Endodermal cell (in vitro differentiated cells): ENCODE measurements around the gene SYNPR. TPM values are rescaled to one million over a fixed set of nuclear protein-coding genes. Genes with fewer than 3 reads are reported as not detected.

ENCODE experiments used
- DNase-seq: peaks from one replicate; pipeline ENCODE4 v3.0.0-alpha.2; 2017
- H3K27ac ChIP-seq: 2 replicates; pipeline ENCODE4 v1.5.1; 2013; ENCODE audit warnings: mild to moderate bottlenecking, low read depth, low read length, moderate library complexity
- H3K27me3 ChIP-seq: 2 replicates; pipeline ENCODE4 v1.6.1; 2013; ENCODE audit warnings: mild to moderate bottlenecking, low read length, moderate library complexity; ENCODE audit not compliant: insufficient read depth, control insufficient read depth, poor library complexity, severe bottlenecking
- H3K36me3 ChIP-seq: 2 replicates; pipeline ENCODE4 v1.7.0; 2013; ENCODE audit warnings: mild to moderate bottlenecking, low read length, moderate library complexity; ENCODE audit not compliant: control insufficient read depth, insufficient read depth
- H3K4me1 ChIP-seq: one replicate; pipeline ENCODE4 v1.7.0; 2013; ENCODE audit warnings: low read length; ENCODE audit not compliant: control insufficient read depth, insufficient read depth
- H3K4me3 ChIP-seq: 2 replicates; pipeline ENCODE4 v1.5.1; 2013; ENCODE audit warnings: mild to moderate bottlenecking, low read length, moderate library complexity
- H3K9ac ChIP-seq: 2 replicates; pipeline ENCODE4 v1.6.1; 2013; ENCODE audit warnings: mild to moderate bottlenecking, low read length, moderate library complexity; ENCODE audit not compliant: poor library complexity, severe bottlenecking; ENCODE audit errors: extremely low read depth
- H3K9me3 ChIP-seq: 2 replicates; pipeline ENCODE4 v1.6.1; 2013; ENCODE audit warnings: mild to moderate bottlenecking, low read length, moderate library complexity; ENCODE audit not compliant: control insufficient read depth
- H3K27ac Mint-ChIP-seq: 2 replicates; pipeline ENCODE4 v1.8.0; 2020; ENCODE audit warnings: mixed read lengths
- H3K27me3 Mint-ChIP-seq: 2 replicates; pipeline ENCODE4 v1.8.0; 2021; ENCODE audit warnings: mild to moderate bottlenecking, mixed read lengths; ENCODE audit not compliant: insufficient read depth
- H3K36me3 Mint-ChIP-seq: 2 replicates; pipeline ENCODE4 v1.8.0; 2020; ENCODE audit warnings: low read depth, mixed read lengths
- H3K4me1 Mint-ChIP-seq: 2 replicates; pipeline ENCODE4 v1.8.0; 2020; ENCODE audit warnings: mixed read lengths
- H3K4me3 Mint-ChIP-seq: 2 replicates; pipeline ENCODE4 v1.8.0; 2020; ENCODE audit warnings: mild to moderate bottlenecking, moderate library complexity, mixed read lengths
- H3K9me3 Mint-ChIP-seq: 2 replicates; pipeline ENCODE4 v1.8.0; 2020; ENCODE audit warnings: mild to moderate bottlenecking, mixed read lengths
- WGBS, 2 experiments: methylation state at CpG; one replicate each; pipeline versions ENCODE4 v1.1.5 to v1.1.7; 2013; ENCODE audit warnings: missing lambda C conversion rate in 2 of 2, mixed read lengths in 1 of 2; ENCODE audit not compliant: insufficient coverage in 1 of 2, insufficient read length in 1 of 2; 5-methylcytosine and 5-hydroxymethylcytosine counted together
- total RNA-seq, 2 donors: library from RNA; stranded (reverse); fragmentation: NEBNext Ultra II Directional in 1 of 2; extraction: Animal tissue kit (Norgen Biotek cat#: 25700) in 1 of 2; gene quantifications; 2 replicates in 1 of 2; 3 replicates in 1 of 2; pipeline ENCODE4 v1.2.1, GENCODE V29; 2021
- TF ChIP-seq, protein P1 (sequence below): fragments of 200-600 bp; sonication (generic); conservative IDR thresholded peaks from 2 replicates; pipeline ENCODE4 v1.5.0; 2021; ENCODE audit warnings: antibody characterized with exemption, mild to moderate bottlenecking

Gene SYNPR
- total RNA-seq, 2 donors from 2014 or later = not detected

DNA sequence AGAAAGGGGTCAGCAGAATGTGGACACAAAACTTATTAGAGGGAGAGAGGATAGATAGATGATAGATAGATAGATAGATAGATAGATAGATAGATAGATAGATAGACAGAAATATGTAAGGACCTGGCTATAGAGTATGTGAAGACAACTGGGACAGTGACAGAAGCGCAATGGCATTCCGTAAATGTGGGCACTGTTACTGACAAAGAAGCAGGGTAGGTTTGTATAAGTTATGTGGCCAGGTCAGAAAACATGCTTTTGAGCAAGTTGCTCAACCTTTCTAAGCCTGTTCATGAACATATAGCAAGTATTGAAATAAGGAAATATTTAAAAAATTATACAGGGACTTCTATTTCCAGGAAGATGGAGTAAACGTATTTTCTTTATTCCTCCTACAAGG is 357.1 kb downstream of the SYNPR start:
- no peaks in the 10 kb centered on the region for H3K4me1 ChIP-seq
- no peak overlapping the region for H3K4me3 ChIP-seq
- TF ChIP-seq, protein P1, sequence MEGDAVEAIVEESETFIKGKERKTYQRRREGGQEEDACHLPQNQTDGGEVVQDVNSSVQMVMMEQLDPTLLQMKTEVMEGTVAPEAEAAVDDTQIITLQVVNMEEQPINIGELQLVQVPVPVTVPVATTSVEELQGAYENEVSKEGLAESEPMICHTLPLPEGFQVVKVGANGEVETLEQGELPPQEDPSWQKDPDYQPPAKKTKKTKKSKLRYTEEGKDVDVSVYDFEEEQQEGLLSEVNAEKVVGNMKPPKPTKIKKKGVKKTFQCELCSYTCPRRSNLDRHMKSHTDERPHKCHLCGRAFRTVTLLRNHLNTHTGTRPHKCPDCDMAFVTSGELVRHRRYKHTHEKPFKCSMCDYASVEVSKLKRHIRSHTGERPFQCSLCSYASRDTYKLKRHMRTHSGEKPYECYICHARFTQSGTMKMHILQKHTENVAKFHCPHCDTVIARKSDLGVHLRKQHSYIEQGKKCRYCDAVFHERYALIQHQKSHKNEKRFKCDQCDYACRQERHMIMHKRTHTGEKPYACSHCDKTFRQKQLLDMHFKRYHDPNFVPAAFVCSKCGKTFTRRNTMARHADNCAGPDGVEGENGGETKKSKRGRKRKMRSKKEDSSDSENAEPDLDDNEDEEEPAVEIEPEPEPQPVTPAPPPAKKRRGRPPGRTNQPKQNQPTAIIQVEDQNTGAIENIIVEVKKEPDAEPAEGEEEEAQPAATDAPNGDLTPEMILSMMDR = no peak
- no peak for DNase-seq
- H3K36me3 Mint-ChIP-seq = peaks cover 10% of the 10 kb centered on the region
- no peak overlapping the region for H3K27ac Mint-ChIP-seq
- no peak overlapping the region for H3K27ac ChIP-seq
- WGBS, 2 experiments = 96 to 98% methylated on average over 2 of the region's 3 CpGs
- H3K4me1 Mint-ChIP-seq = no peaks in the 10 kb centered on the region
- no peak overlapping the region for H3K9ac ChIP-seq
- H3K27me3 Mint-ChIP-seq = peaks cover 36% of the 10 kb centered on the region
- H3K4me3 Mint-ChIP-seq = no peak overlapping the region
- peaks cover 21% of the 10 kb centered on the region for H3K27me3 ChIP-seq
- peaks cover 20% of the 10 kb centered on the region for H3K9me3 ChIP-seq
- H3K9me3 Mint-ChIP-seq = peaks cover 17% of the 10 kb centered on the region
- no peaks in the 10 kb centered on the region for H3K36me3 ChIP-seq

DNA sequence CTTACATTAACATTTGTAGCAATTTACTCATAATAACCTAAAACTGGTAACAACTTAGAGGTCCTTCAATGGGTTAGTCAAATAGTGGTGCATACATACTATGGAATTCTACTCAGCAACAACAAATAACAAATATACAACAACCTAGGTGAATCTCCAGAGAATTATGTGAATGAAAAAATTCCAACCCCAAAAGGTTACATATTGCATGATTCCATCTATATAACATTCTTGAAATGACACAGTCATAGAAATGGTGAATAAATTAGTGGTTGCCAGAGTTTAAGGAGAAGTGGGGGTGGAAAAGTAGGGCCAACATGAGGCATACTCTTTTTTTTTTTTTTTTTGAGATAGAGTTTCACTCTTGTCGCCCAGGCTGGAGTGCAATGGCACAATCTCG is 361.7 kb downstream of the SYNPR start:
- Histone ChIP-seq H3K4me1 (no peaks in the 10 kb centered on the region), H3K9ac (no peak overlapping the region), H3K4me3 (no peak overlapping the region), H3K27ac (no peak overlapping the region), H3K9me3 (peaks cover 20% of the 10 kb centered on the region), H3K27me3 (no peaks in the 10 kb centered on the region), H3K36me3 (no peaks in the 10 kb centered on the region)
- TF ChIP-seq, protein P1 = no peak
- H3K36me3 Mint-ChIP-seq = peaks cover 10% of the 10 kb centered on the region
- H3K4me1 Mint-ChIP-seq = peaks cover 19% of the 10 kb centered on the region
- H3K27ac Mint-ChIP-seq = no peak overlapping the region
- DNase-seq = no peak
- 95% methylated on average over 2 of the region's 2 CpGs; no CpG with 5 or more reads in 1 of the 2 experiments for WGBS, 2 experiments
- peaks cover 20% of the 10 kb centered on the region for H3K9me3 Mint-ChIP-seq
- H3K4me3 Mint-ChIP-seq = no peak overlapping the region
- H3K27me3 Mint-ChIP-seq = peaks cover 8% of the 10 kb centered on the region

DNA sequence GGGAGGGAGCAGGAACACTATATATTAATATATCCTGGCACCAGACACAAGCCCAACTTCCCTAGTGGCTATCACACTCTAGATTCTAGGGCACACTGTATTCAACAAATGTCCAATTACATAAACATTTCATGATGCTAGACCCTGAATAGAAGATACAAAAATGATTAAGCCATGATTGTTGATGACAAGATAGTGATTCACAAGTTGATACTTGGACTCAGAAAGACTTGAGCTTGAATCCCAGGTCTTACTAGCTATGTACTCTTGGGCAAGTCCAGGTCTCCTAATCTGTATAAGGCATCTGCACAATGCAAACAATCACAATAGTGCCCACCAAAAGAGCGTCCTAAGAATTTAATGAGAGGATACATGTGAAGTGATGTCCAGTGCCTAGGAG is 364.4 kb downstream of the SYNPR start:
- H3K36me3 ChIP-seq = no peaks in the 10 kb centered on the region
- H3K9me3 ChIP-seq = peaks cover 9% of the 10 kb centered on the region
- H3K27me3 ChIP-seq = no peaks in the 10 kb centered on the region
- Mint-ChIP-seq H3K4me1 (peaks cover 21% of the 10 kb centered on the region), H3K27ac (no peak overlapping the region), H3K27me3 (peaks cover 10% of the 10 kb centered on the region), H3K36me3 (peaks cover under 1% of the 10 kb centered on the region), H3K4me3 (no peak overlapping the region), H3K9me3 (peaks cover 27% of the 10 kb centered on the region)
- H3K9ac ChIP-seq = no peak overlapping the region
- H3K27ac ChIP-seq = no peak overlapping the region
- H3K4me3 ChIP-seq = no peak overlapping the region
- TF ChIP-seq, protein P1 = no peak
- H3K4me1 ChIP-seq = no peaks in the 10 kb centered on the region
- DNase-seq = no peak
- WGBS, 2 experiments = no CpG with 5 or more reads among the region's 1 CpG
